Measurements from ENCODE around the gene HSD11B2.

The HSD11B2 gene

DNA sequence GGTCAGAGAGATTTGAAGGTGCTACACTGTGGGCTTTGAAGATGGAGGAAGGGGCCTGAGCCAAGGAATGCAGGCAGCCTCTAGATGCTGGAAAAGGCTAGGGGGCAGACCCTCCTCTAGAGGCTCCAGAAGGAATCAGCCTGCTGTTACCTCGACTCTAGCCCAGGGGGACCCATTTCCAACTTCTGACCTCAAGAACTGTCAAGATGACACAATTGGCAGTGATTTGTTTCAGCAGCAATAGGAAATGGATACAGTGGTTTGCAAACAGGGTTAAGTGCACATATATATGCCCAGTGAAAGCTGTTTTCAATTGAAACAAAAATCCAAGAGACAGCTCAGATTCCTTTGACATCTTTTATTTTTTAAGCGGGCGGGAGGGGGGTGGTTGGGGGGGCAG lies 11.0 kb upstream of the HSD11B2 start:
- in situ Hi-C loops (cut with MboI; ENCODE audit: low sequenced_read_pairs, unreplicated experiment) = loop anchor here (25.0 kb wide), 2 partner anchors 158 to 458 kb away; partner anchors contain the start of gene CES3
- DNase-seq (ENCODE audit: low spot score) = no peak
- no peak for TF ChIP-seq CTCF (IDR thresholded peaks at IDR 0.05; ENCODE audit: borderline replicate concordance, control extremely low read depth, extremely low read depth, insufficient read depth, missing control alignments)

GRCh38 chr16:67421030-67421429 lies 9.9 kb upstream of the HSD11B2 start:
- TF ChIP-seq CTCF (IDR thresholded peaks at IDR 0.05; ENCODE audit: borderline replicate concordance, control extremely low read depth, extremely low read depth, insufficient read depth, missing control alignments) = no peak
- in situ Hi-C loops (cut with MboI; ENCODE audit: low sequenced_read_pairs, unreplicated experiment) = loop anchor here (25.0 kb wide), 2 partner anchors 159 to 459 kb away; partner anchors contain the start of gene CES3

GRCh38 chr16:67423015-67423414 lies 7.9 kb upstream of the HSD11B2 start:
- DNase-seq (ENCODE audit: low spot score) = no peak
- no peak for TF ChIP-seq CTCF (IDR thresholded peaks at IDR 0.05; ENCODE audit: borderline replicate concordance, control extremely low read depth, extremely low read depth, insufficient read depth, missing control alignments)
- in situ Hi-C loops (cut with MboI; ENCODE audit: low sequenced_read_pairs, unreplicated experiment) = loop anchor here (25.0 kb wide), 2 partner anchors 161 to 461 kb away; partner anchors contain the start of gene CES3

More at GRCh38 chr16:67421030-67421429, 9.9 kb upstream of the HSD11B2 start:
- no peak for DNase-seq (ENCODE audit: low spot score)

- no peak for DNase-seq (ENCODE audit: low spot score)
- in situ Hi-C loops (cut with MboI; ENCODE audit: low sequenced_read_pairs, unreplicated experiment) = loop anchor here (25.0 kb wide), 2 partner anchors 161 to 461 kb away; partner anchors contain the start of gene CES3
- TF ChIP-seq CTCF (IDR thresholded peaks at IDR 0.05; ENCODE audit: borderline replicate concordance, control extremely low read depth, extremely low read depth, insufficient read depth, missing control alignments) = no peak
Observed at GRCh38 chr16:67423611-67424260, 7.2 kb upstream of the HSD11B2 start.

DNA sequence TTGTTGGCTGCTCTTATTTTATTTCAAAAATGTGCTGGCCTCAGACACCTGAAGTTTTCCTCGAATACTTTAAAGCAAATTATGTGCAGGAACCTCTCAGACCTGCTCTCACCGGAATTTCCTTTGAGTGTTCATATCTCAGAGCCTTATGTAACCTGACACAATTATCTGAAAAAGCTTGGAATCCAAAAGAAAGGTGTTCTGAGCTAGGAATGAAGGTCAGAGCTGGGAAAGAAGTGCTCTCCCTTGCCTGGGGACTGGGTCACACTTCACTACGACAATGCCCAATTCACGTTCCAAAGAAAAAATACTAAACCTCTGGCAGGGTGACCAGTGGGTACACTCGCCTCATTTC lies 6.7 kb upstream of the HSD11B2 start:
- no peak for DNase-seq (ENCODE audit: low spot score)
- no peak for TF ChIP-seq CTCF (IDR thresholded peaks at IDR 0.05; ENCODE audit: borderline replicate concordance, control extremely low read depth, extremely low read depth, insufficient read depth, missing control alignments)
- in situ Hi-C loops (cut with MboI; ENCODE audit: low sequenced_read_pairs, unreplicated experiment) = loop anchor here (25.0 kb wide), 2 partner anchors 162 to 462 kb away; partner anchors contain the start of gene CES3

DNA sequence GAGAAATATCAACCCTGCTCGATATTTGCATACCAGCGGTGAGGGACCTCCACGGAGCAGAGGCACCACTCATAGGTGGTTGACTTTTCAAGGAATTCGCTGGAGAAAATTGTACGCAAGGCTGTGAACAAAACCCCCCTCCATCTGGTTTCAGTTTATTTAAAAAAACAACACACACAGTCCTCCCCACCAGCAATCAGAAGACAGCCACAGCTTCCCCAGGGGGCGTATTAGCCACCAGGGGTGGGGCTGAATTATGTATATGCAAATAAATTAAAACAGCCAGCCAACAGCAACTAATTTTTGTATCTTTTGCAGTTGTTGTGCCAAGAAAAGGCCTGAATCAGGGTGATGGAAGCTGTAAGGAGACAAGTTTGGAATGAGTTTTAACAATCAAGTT lies 5.9 kb upstream of the HSD11B2 start:
- no peak for DNase-seq (ENCODE audit: low spot score)
- TF ChIP-seq CTCF (IDR thresholded peaks at IDR 0.05; ENCODE audit: borderline replicate concordance, control extremely low read depth, extremely low read depth, insufficient read depth, missing control alignments) = no peak
- in situ Hi-C loops (cut with MboI; ENCODE audit: low sequenced_read_pairs, unreplicated experiment) = no loop called here
